HepG2 (cell line): ENCODE results near the gene GANC. TPM values are rescaled to one million over a fixed set of nuclear protein-coding genes. Genes with fewer than 3 reads are reported as not detected.

Source experiments
- HMGXB4 ChIP-seq, 2 experiments: sonication (generic) in 1 of 2; formaldehyde crosslinking in 1 of 2; IDR thresholded peaks; 2 replicates each; pipeline versions ENCODE4 v1.4.0 to v1.6.1; 2018 to 2020; ENCODE audit warnings: missing genetic modification reagents in 2 of 2, borderline replicate concordance in 1 of 2, low read depth in 1 of 2, mild to moderate bottlenecking in 1 of 2, missing biosample characterization in 1 of 2
- HNRNPK ChIP-seq: fragments of 200-400 bp; formaldehyde crosslinking; IDR thresholded peaks from 2 replicates; pipeline ENCODE4 v1.6.1; 2018; ENCODE audit warnings: low read length, low read depth, moderate library complexity, mild to moderate bottlenecking; ENCODE audit not compliant: poor library complexity, severe bottlenecking
- KDM5B ChIP-seq: sonication (generic); formaldehyde crosslinking; IDR thresholded peaks from 2 replicates; pipeline ENCODE4 v1.4.0; 2020; ENCODE audit warnings: missing genetic modification reagents, mild to moderate bottlenecking, borderline replicate concordance
- NFYC ChIP-seq: IDR thresholded peaks from 2 replicates; pipeline ENCODE4 v1.6.1; 2016; ENCODE audit warnings: missing genetic modification reagents, missing compliant biosample characterization
- SP140L ChIP-seq: sonication (generic); formaldehyde crosslinking; IDR thresholded peaks from 2 replicates; pipeline ENCODE4 v1.4.0; 2020; ENCODE audit warnings: missing genetic modification reagents, borderline replicate concordance
- TARDBP ChIP-seq: sonication (generic); formaldehyde crosslinking; IDR thresholded peaks from 2 replicates; pipeline ENCODE4 v1.8.0; 2022; ENCODE audit warnings: mild to moderate bottlenecking, missing genetic modification reagents
- ZBTB4 ChIP-seq: sonication (generic); formaldehyde crosslinking; IDR thresholded peaks from 2 replicates; pipeline ENCODE4 v1.4.0; 2020; ENCODE audit warnings: missing genetic modification reagents, mild to moderate bottlenecking, borderline replicate concordance
- ZNF207 ChIP-seq: fragments of 450-650 bp; IDR thresholded peaks from 2 replicates; pipeline ENCODE4 v1.6.1; 2016; ENCODE audit warnings: antibody characterized with exemption, borderline replicate concordance
- ZNF263 ChIP-seq: sonication (generic); formaldehyde crosslinking; IDR thresholded peaks from 2 replicates; pipeline ENCODE4 v1.4.0; 2020; ENCODE audit warnings: missing genetic modification reagents
- ZNF383 ChIP-seq: sonication (generic); formaldehyde crosslinking; IDR thresholded peaks from 2 replicates; pipeline ENCODE4 v1.4.0; 2020; ENCODE audit warnings: missing genetic modification reagents, mild to moderate bottlenecking, borderline replicate concordance
- polyA plus RNA-seq, 8 experiments: library from polyadenylated mRNA; depleted of rRNA in 3 of 8; stranded (reverse) in 7 of 8; unstranded in 1 of 8; fragments of >200 nt; fragmentation: Illumina TruSeq in 4 of 8; extraction: Trizol in 4 of 8; gene quantifications; 2 replicates each; pipeline versions ENCODE4 v1.2.1 to v1.2.3, GENCODE V29; 2011 to 2016; ENCODE audit warnings: low read depth in 4 of 8, missing spikeins in 1 of 8, mixed read lengths in 1 of 8; ENCODE audit not compliant: insufficient read depth in 1 of 8
- total RNA-seq, 5 experiments: library from RNA; depleted of rRNA; stranded (reverse); fragments of >200 nt; fragmentation: Illumina TruSeq; extraction: Trizol; gene quantifications; 2 replicates each; pipeline ENCODE4 v1.2.3, GENCODE V29; 2016; ENCODE audit warnings: low read depth in 1 of 5
- TF ChIP-seq, protein P1 (sequence below): IDR thresholded peaks from 2 replicates; pipeline ENCODE4 v1.6.1; 2016; ENCODE audit warnings: low read depth, missing genetic modification reagents, missing compliant biosample characterization
- TF ChIP-seq, protein P2 (sequence below): sonication (generic); formaldehyde crosslinking; IDR thresholded peaks from 2 replicates; pipeline ENCODE4 v1.8.0; 2022; ENCODE audit warnings: missing genetic modification reagents, mild to moderate bottlenecking, borderline replicate concordance
- TF ChIP-seq, protein P3 (sequence below): sonication (generic); formaldehyde crosslinking; IDR thresholded peaks from 2 replicates; pipeline ENCODE4 v1.9.0; 2021; ENCODE audit warnings: missing genetic modification reagents, borderline replicate concordance

GANC gene
- total and polyA plus RNA-seq, 2 of the 13 experiments (the other 11 are each of a cell fraction or from before 2014, with no cell fraction given) = 17.0 to 21.0 TPM

- TF ChIP-seq, protein P1, sequence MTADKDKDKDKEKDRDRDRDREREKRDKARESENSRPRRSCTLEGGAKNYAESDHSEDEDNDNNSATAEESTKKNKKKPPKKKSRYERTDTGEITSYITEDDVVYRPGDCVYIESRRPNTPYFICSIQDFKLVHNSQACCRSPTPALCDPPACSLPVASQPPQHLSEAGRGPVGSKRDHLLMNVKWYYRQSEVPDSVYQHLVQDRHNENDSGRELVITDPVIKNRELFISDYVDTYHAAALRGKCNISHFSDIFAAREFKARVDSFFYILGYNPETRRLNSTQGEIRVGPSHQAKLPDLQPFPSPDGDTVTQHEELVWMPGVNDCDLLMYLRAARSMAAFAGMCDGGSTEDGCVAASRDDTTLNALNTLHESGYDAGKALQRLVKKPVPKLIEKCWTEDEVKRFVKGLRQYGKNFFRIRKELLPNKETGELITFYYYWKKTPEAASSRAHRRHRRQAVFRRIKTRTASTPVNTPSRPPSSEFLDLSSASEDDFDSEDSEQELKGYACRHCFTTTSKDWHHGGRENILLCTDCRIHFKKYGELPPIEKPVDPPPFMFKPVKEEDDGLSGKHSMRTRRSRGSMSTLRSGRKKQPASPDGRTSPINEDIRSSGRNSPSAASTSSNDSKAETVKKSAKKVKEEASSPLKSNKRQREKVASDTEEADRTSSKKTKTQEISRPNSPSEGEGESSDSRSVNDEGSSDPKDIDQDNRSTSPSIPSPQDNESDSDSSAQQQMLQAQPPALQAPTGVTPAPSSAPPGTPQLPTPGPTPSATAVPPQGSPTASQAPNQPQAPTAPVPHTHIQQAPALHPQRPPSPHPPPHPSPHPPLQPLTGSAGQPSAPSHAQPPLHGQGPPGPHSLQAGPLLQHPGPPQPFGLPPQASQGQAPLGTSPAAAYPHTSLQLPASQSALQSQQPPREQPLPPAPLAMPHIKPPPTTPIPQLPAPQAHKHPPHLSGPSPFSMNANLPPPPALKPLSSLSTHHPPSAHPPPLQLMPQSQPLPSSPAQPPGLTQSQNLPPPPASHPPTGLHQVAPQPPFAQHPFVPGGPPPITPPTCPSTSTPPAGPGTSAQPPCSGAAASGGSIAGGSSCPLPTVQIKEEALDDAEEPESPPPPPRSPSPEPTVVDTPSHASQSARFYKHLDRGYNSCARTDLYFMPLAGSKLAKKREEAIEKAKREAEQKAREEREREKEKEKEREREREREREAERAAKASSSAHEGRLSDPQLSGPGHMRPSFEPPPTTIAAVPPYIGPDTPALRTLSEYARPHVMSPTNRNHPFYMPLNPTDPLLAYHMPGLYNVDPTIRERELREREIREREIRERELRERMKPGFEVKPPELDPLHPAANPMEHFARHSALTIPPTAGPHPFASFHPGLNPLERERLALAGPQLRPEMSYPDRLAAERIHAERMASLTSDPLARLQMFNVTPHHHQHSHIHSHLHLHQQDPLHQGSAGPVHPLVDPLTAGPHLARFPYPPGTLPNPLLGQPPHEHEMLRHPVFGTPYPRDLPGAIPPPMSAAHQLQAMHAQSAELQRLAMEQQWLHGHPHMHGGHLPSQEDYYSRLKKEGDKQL (CRISPR knock-in tag) = no peak
- TF ChIP-seq ZNF263 = no peak
- no peak for TF ChIP-seq ZNF383 (CRISPR knock-in tag)
- TF ChIP-seq TARDBP (CRISPR knock-in tag) = no peak
- TF ChIP-seq ZNF207 = no peak
- TF ChIP-seq, protein P2, sequence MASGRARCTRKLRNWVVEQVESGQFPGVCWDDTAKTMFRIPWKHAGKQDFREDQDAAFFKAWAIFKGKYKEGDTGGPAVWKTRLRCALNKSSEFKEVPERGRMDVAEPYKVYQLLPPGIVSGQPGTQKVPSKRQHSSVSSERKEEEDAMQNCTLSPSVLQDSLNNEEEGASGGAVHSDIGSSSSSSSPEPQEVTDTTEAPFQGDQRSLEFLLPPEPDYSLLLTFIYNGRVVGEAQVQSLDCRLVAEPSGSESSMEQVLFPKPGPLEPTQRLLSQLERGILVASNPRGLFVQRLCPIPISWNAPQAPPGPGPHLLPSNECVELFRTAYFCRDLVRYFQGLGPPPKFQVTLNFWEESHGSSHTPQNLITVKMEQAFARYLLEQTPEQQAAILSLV (CRISPR knock-in tag) = no peak
- no peak for TF ChIP-seq KDM5B
- TF ChIP-seq ZBTB4 (CRISPR knock-in tag) = no peak
- no peak for TF ChIP-seq SP140L
- no peak for TF ChIP-seq NFYC (CRISPR knock-in tag)
- no peak for TF ChIP-seq HNRNPK
- TF ChIP-seq HMGXB4 (CRISPR knock-in tag; IDR thresholded peaks at IDR 0.05; ENCODE audit: borderline replicate concordance in 1 of 2, low read depth in 1 of 2) = no peak
- TF ChIP-seq, protein P3, sequence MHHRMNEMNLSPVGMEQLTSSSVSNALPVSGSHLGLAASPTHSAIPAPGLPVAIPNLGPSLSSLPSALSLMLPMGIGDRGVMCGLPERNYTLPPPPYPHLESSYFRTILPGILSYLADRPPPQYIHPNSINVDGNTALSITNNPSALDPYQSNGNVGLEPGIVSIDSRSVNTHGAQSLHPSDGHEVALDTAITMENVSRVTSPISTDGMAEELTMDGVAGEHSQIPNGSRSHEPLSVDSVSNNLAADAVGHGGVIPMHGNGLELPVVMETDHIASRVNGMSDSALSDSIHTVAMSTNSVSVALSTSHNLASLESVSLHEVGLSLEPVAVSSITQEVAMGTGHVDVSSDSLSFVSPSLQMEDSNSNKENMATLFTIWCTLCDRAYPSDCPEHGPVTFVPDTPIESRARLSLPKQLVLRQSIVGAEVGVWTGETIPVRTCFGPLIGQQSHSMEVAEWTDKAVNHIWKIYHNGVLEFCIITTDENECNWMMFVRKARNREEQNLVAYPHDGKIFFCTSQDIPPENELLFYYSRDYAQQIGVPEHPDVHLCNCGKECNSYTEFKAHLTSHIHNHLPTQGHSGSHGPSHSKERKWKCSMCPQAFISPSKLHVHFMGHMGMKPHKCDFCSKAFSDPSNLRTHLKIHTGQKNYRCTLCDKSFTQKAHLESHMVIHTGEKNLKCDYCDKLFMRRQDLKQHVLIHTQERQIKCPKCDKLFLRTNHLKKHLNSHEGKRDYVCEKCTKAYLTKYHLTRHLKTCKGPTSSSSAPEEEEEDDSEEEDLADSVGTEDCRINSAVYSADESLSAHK (CRISPR knock-in tag) = no peak
These were observed 122.8 kb downstream of the GANC start (continued) for GRCh38 chr15:42395838-42396237.
